Omental fat pad (tissue), 4 donors: Measurements from ENCODE around the gene TTLL9. TPM values are rescaled to one million over a fixed set of nuclear protein-coding genes. Genes with fewer than 3 reads are reported as not detected.

Experiments
- ATAC-seq: fragments of 150-250 bp; one replicate; pipeline ENCODE4 v1.9.1; 2016; ENCODE audit warnings: mild to moderate bottlenecking, moderate library complexity; ENCODE audit not compliant: low FRiP score
- DNase-seq: peaks from one replicate; pipeline ENCODE4 v3.0.0-alpha.2; 2019; ENCODE audit warnings: low spot score
- total RNA-seq, 4 donors: library from RNA; depleted of rRNA; stranded (reverse); fragments of >200 nt; gene quantifications; one replicate each; pipeline ENCODE4 v1.1.0, GENCODE V29; 2016
- TF ChIP-seq, protein P1 (sequence below), 3 donors: fragments of 450-650 bp; IDR thresholded peaks; one replicate each; pipeline ENCODE4 v1.5.1; 2016 to 2017; ENCODE audit warnings: antibody characterized with exemption in 3 of 3, mild to moderate bottlenecking in 3 of 3, moderate library complexity in 2 of 3

Gene TTLL9
- total RNA-seq, 4 donors from 2014 or later, result 0.24 to 1.4 (median 0.28) TPM

DNA sequence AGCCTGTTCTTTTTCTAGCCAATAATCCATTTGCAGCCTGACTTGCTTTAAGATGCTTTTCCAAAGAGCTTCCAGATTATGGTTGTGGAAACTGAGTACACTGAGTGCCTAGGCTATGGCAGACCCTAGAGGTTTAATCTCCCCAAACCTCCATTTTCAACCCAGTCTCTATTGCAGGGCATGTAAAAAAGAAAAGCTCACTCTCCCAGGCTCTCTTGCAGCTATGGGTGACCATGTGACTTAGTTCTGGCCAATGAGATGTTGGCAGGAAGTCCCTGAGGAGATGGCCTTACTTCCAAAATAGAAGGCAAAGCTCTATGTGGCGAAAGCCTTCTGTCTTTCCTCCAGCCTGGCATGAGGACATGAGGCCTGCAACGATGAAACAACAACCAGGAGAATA, 77.6 kb downstream of the TTLL9 start:
- no peak for ATAC-seq
- DNase-seq, result no peak
- TF ChIP-seq, protein P1, sequence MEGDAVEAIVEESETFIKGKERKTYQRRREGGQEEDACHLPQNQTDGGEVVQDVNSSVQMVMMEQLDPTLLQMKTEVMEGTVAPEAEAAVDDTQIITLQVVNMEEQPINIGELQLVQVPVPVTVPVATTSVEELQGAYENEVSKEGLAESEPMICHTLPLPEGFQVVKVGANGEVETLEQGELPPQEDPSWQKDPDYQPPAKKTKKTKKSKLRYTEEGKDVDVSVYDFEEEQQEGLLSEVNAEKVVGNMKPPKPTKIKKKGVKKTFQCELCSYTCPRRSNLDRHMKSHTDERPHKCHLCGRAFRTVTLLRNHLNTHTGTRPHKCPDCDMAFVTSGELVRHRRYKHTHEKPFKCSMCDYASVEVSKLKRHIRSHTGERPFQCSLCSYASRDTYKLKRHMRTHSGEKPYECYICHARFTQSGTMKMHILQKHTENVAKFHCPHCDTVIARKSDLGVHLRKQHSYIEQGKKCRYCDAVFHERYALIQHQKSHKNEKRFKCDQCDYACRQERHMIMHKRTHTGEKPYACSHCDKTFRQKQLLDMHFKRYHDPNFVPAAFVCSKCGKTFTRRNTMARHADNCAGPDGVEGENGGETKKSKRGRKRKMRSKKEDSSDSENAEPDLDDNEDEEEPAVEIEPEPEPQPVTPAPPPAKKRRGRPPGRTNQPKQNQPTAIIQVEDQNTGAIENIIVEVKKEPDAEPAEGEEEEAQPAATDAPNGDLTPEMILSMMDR (IDR thresholded peaks at IDR 0.05), result no peak

GRCh38 chr20:31949877-31950646, 79.6 kb downstream of the TTLL9 start:
- no peak for ATAC-seq
- TF ChIP-seq, protein P1 (IDR thresholded peaks at IDR 0.05), result no peak
- no peak for DNase-seq

- DNase-seq (no peak), ATAC-seq (no peak)
- TF ChIP-seq, protein P1 (IDR thresholded peaks at IDR 0.05), result no peak
These were observed 80.7 kb downstream of the TTLL9 start for GRCh38 chr20:31951203-31951529.

- DNase-seq (peak; percentile 89), ATAC-seq (peak; percentile 99)
- TF ChIP-seq, protein P1 (IDR thresholded peaks at IDR 0.05), result peak in 1 of 3 donors; percentile 75
These were observed 81.4 kb downstream of the TTLL9 start, which contains the start of gene PDRG1 for GRCh38 chr20:31951530-31952453. TSS of gene PDRG1 (minus strand) at chr20:31952046. CDS start at chr20:31951961, 85 bp downstream.

- ATAC-seq (no peak), DNase-seq (no peak)
- TF ChIP-seq, protein P1 (IDR thresholded peaks at IDR 0.05), result no peak
These were observed 83.2 kb downstream of the TTLL9 start for GRCh38 chr20:31953556-31954148.

DNA sequence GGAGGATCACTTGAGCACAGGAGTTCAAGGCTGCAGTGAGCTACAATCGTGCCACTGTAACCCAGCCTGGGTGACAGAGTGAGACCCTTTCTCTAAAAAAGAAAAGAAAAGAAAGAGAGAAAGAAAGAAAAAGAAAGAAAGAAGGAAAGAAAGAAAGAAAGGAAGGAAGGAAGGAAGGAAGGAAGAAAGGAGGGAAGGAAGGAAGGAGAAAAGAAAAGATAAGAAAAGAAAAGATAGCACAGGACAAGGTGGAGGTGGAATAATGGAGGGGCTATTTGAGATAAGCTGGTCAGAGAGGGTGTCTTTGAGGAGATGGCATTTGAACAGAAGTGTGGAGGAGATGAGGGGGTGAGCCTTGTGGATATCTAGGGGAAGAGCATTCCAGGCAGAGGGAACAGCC, 84.1 kb downstream of the TTLL9 start:
- no peak for ATAC-seq
- TF ChIP-seq, protein P1 (IDR thresholded peaks at IDR 0.05), result no peak

More for the DNA sequence above, 84.1 kb downstream of the TTLL9 start:
- DNase-seq, result no peak
